Neural cell (in vitro differentiated cells): ENCODE measurements around the gene GABRG3. TPM values are rescaled to one million over a fixed set of nuclear protein-coding genes. Genes with fewer than 3 reads are reported as not detected.

Experiments
- H2AFZ ChIP-seq: fragments of 200-600, 300-800 bp; sonication (generic), shearing (Covaris generic); 2 replicates; pipeline ENCODE4 v1.6.0; 2014; ENCODE audit warnings: low read depth, mild to moderate bottlenecking, antibody characterized with exemption, low read length, moderate library complexity
- H3F3A ChIP-seq: fragments of 200-600 bp; shearing (Covaris generic); 2 replicates; pipeline ENCODE4 v1.6.1; 2016; ENCODE audit warnings: mild to moderate bottlenecking, moderate library complexity, mixed read lengths, antibody characterized with exemption, low read length; ENCODE audit not compliant: insufficient read depth, poor library complexity, severe bottlenecking
- H3K27ac ChIP-seq: fragments of 200-600, 300-800 bp; sonication (generic), shearing (Covaris generic); 2 replicates; pipeline ENCODE4 v1.5.1; 2014; ENCODE audit warnings: mild to moderate bottlenecking, low read length, moderate library complexity
- H3K27me3 ChIP-seq: fragments of 300-800, 200-600 bp; sonication (generic), shearing (Covaris generic); 2 replicates; pipeline ENCODE4 v1.6.0; 2014; ENCODE audit warnings: mild to moderate bottlenecking, low read depth, low read length, moderate library complexity; ENCODE audit not compliant: insufficient read depth
- H3K36me3 ChIP-seq: fragments of 300-800, 200-600 bp; sonication (generic), shearing (Covaris generic); 2 replicates; pipeline ENCODE4 v1.5.1; 2014; ENCODE audit warnings: mild to moderate bottlenecking, antibody characterized with exemption, low read length, moderate library complexity; ENCODE audit not compliant: insufficient read depth
- H3K4me2 ChIP-seq: fragments of 300-800, 200-600 bp; sonication (generic), shearing (Covaris generic); 2 replicates; pipeline ENCODE4 v1.6.0; 2014; ENCODE audit warnings: mild to moderate bottlenecking, low read length
- H3K4me3 ChIP-seq: fragments of 300-800, 200-600 bp; sonication (generic), shearing (Covaris generic); 2 replicates; pipeline ENCODE4 v1.5.1; 2014; ENCODE audit warnings: mild to moderate bottlenecking, low read length, moderate library complexity
- H3K79me2 ChIP-seq: fragments of 200-600 bp; shearing (Covaris generic); replicated peaks from 2 replicates; pipeline ENCODE4 v1.6.0; 2014; ENCODE audit warnings: mild to moderate bottlenecking, low read length, moderate library complexity; ENCODE audit not compliant: insufficient read depth
- H3K9ac ChIP-seq: fragments of 300-800, 200-600 bp; sonication (generic), shearing (Covaris generic); 2 replicates; pipeline ENCODE4 v1.6.1; 2016; ENCODE audit warnings: mild to moderate bottlenecking, low read length, mixed read lengths
- H3K9me2 ChIP-seq: fragments of 200-600 bp; shearing (Covaris generic); 2 replicates; pipeline ENCODE4 v1.6.1; 2016; ENCODE audit warnings: mild to moderate bottlenecking, low read length, mixed read lengths; ENCODE audit not compliant: insufficient read depth
- H3K9me3 ChIP-seq: fragments of 200-600, 300-800 bp; sonication (generic), shearing (Covaris generic); 2 replicates; pipeline ENCODE4 v1.6.1; 2016; ENCODE audit warnings: mild to moderate bottlenecking, mixed run types, low read length, moderate library complexity, mixed read lengths
- H4K20me1 ChIP-seq: fragments of 200-600 bp; shearing (Covaris generic); 2 replicates; pipeline ENCODE4 v1.6.1; 2016; ENCODE audit warnings: mild to moderate bottlenecking, mixed run types; ENCODE audit not compliant: insufficient read depth
- CTCF ChIP-seq: fragments of 450-650 bp; IDR thresholded peaks from 2 replicates; pipeline ENCODE4 v1.5.1; 2014; ENCODE audit warnings: antibody characterized with exemption, mild to moderate bottlenecking, moderate library complexity; ENCODE audit not compliant: poor library complexity, severe bottlenecking
- EP300 ChIP-seq: fragments of 450-650 bp; conservative IDR thresholded peaks from 2 replicates; pipeline ENCODE4 v1.6.1; 2014; ENCODE audit warnings: antibody characterized with exemption, mild to moderate bottlenecking, moderate library complexity; ENCODE audit not compliant: poor library complexity, severe bottlenecking
- EZH2 ChIP-seq: fragments of 200-600, 300-800 bp; shearing (Covaris generic), sonication (generic); IDR thresholded peaks from 2 replicates; pipeline ENCODE4 v1.6.1; 2014; ENCODE audit warnings: antibody characterized with exemption, low read length, borderline replicate concordance, mild to moderate bottlenecking; ENCODE audit not compliant: insufficient read depth, poor library complexity, severe bottlenecking
- MXI1 ChIP-seq: fragments of 450-650 bp; conservative IDR thresholded peaks from 2 replicates; pipeline ENCODE4 v1.6.1; 2014; ENCODE audit warnings: antibody characterized with exemption, mild to moderate bottlenecking; ENCODE audit not compliant: poor library complexity, severe bottlenecking
- POLR2AphosphoS5 ChIP-seq: IDR thresholded peaks from 2 replicates; pipeline ENCODE4 v1.6.1; 2012
- RAD21 ChIP-seq: fragments of 450-650 bp; conservative IDR thresholded peaks from 2 replicates; pipeline ENCODE4 v1.6.1; 2014; ENCODE audit warnings: antibody characterized with exemption, mild to moderate bottlenecking, moderate library complexity
- REST ChIP-seq: IDR thresholded peaks from 2 replicates; pipeline ENCODE4 v1.6.1; 2012; ENCODE audit warnings: borderline replicate concordance
- SMC3 ChIP-seq: fragments of 450-650 bp; conservative IDR thresholded peaks from 2 replicates; pipeline ENCODE4 v1.6.1; 2014; ENCODE audit warnings: antibody characterized with exemption, mild to moderate bottlenecking, moderate library complexity; ENCODE audit not compliant: poor library complexity
- TAF1 ChIP-seq: IDR thresholded peaks from 2 replicates; pipeline ENCODE4 v1.6.1; 2012; ENCODE audit warnings: low read depth
- polyA plus RNA-seq: library from polyadenylated mRNA; depleted of rRNA; stranded (reverse); fragments of >200 nt; gene quantifications from 2 replicates; pipeline ENCODE4 v1.2.3, GENCODE V29; 2014

The GABRG3 gene
- polyA plus RNA-seq, 1 donor from 2014 or later = 1.2 TPM

- no peak overlapping the region for H3K4me2 ChIP-seq
- no peaks in the 10 kb centered on the region for H4K20me1 ChIP-seq
- H2AFZ ChIP-seq = no peak overlapping the region
- TF ChIP-seq MXI1 (no peak), RAD21 (no peak), CTCF (no peak), EZH2 (no peak), TAF1 (no peak), SMC3 (no peak), POLR2AphosphoS5 (no peak), EP300 (no peak), REST (no peak)
- no peaks in the 10 kb centered on the region for H3F3A ChIP-seq
- no peaks in the 10 kb centered on the region for H3K9me2 ChIP-seq
- no peaks in the 10 kb centered on the region for H3K79me2 ChIP-seq
- no peaks in the 10 kb centered on the region for H3K9me3 ChIP-seq
- H3K27ac ChIP-seq = no peak overlapping the region
- H3K4me3 ChIP-seq = no peak overlapping the region
- H3K27me3 ChIP-seq = no peaks in the 10 kb centered on the region
- H3K9ac ChIP-seq = no peak overlapping the region
- H3K36me3 ChIP-seq = no peaks in the 10 kb centered on the region
These were observed 79.2 kb downstream of the GABRG3 start for GRCh38 chr15:27050163-27050562.

- Histone ChIP-seq H3F3A (no peaks in the 10 kb centered on the region), H3K9me2 (no peaks in the 10 kb centered on the region), H3K79me2 (no peaks in the 10 kb centered on the region), H2AFZ (no peak overlapping the region), H4K20me1 (no peaks in the 10 kb centered on the region), H3K9ac (no peak overlapping the region), H3K27me3 (no peaks in the 10 kb centered on the region), H3K9me3 (no peaks in the 10 kb centered on the region), H3K4me3 (no peak overlapping the region), H3K27ac (no peak overlapping the region), H3K36me3 (no peaks in the 10 kb centered on the region), H3K4me2 (no peak overlapping the region)
- TF ChIP-seq EZH2 (no peak), TAF1 (no peak), MXI1 (no peak), REST (no peak), SMC3 (no peak), CTCF (no peak), POLR2AphosphoS5 (no peak), RAD21 (no peak), EP300 (no peak)
These were observed 83.4 kb downstream of the GABRG3 start for GRCh38 chr15:27054426-27054825.
